ENCODE measurements around the gene TCIRG1.

- TF ChIP-seq NFIC (IDR thresholded peaks at IDR 0.05): no peak
- no peak for TF ChIP-seq MAX (IDR thresholded peaks at IDR 0.05)
- TF ChIP-seq USF1 (IDR thresholded peaks at IDR 0.05): no peak
Observed at GRCh38 chr11:68039526-68040086, 781 bp downstream of the TCIRG1 start.
